ENCODE results near the gene KSR2. TPM values are rescaled to one million over a fixed set of nuclear protein-coding genes. Genes with fewer than 3 reads are reported as not detected.
"Not testable (repeated sequence)": the region's sequence is repeated elsewhere in the genome, so short reads cannot be mapped to it uniquely, and the experiment has no call there.

Gene KSR2
- total RNA-seq, 2 donors from 2014 or later: 1.1 to 2.0 TPM

DNA sequence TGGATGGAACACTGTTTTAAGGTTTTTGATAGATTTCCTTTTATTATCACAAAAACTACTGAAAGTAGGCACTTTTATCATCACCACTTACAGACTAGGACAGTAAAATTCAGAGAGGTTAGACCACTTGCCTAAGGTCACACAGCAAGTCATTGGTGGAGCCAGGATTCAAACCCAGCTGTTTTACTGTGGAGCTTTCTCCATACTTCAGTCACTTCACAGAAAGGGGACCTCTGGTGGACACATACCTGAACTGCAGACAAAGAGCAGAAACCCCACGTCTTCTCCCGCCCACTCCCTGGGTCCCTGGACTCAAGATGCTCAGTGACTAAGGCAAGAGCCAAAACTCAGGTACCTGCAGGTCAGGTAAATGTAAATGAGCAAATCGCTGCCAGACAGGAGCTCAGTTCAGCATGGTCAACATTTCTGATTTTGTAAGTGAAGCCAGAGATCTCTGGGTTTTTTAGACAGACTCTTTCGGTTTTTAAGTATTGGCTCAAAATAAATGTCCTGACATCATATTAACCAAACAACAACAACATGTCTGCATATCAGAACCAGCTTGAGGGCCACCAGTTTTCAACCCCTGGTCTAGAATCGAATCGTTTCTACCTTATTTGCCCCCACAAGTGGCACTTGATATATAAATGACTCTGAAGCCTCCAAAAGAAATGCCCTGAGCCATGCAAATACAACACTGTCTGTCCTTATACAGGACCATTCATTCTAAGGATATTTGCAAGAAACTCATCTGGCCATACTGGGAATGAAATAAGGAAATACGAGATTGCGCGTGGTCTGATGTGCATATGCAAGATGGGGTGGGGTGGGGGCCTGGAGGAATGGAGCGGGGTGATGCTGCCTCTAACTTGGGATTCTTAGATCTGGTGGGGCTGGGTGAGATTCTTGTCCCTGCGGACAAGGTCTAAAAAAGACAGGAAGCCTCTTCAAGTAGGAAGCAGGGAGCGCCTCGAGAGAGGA lies 110.9 kb downstream of the KSR2 start:
- WGBS, 2 experiments (ENCODE audit: insufficient coverage in 1 of 2, insufficient read length in 1 of 2): 72 to 78% methylated on average over 8 to 13 of the region's 13 CpGs
- Mint-ChIP-seq H3K27me3 (ENCODE audit: insufficient read depth) (no peaks in the 10 kb centered on the region), H3K27ac (no peak overlapping the region), H3K9me3 (peaks cover 2% of the 10 kb centered on the region), H3K36me3 (ENCODE audit: low read depth) (no peaks in the 10 kb centered on the region), H3K4me1 (peaks cover 1% of the 10 kb centered on the region), H3K4me3 (no peak overlapping the region)
- no peaks in the 10 kb centered on the region for H3K36me3 ChIP-seq (ENCODE audit: control insufficient read depth, insufficient read depth, low read length)
- peak; percentile 81 for TF ChIP-seq CTCF (conservative IDR thresholded peaks at IDR 0.05)
- H3K4me1 ChIP-seq (ENCODE audit: control insufficient read depth, insufficient read depth, low read length): no peaks in the 10 kb centered on the region
- no peak overlapping the region for H3K9ac ChIP-seq (ENCODE audit: extremely low read depth, low read length, poor library complexity, severe bottlenecking)
- DNase-seq: peak; percentile 96
- no peaks in the 10 kb centered on the region for H3K27me3 ChIP-seq (ENCODE audit: control insufficient read depth, insufficient read depth, low read length, poor library complexity, severe bottlenecking)
- H3K27ac ChIP-seq (ENCODE audit: low read depth, low read length): no peak overlapping the region
- no peaks in the 10 kb centered on the region for H3K9me3 ChIP-seq (ENCODE audit: control insufficient read depth, low read length)
- H3K4me3 ChIP-seq (ENCODE audit: low read length): no peak overlapping the region

- not testable (repeated sequence) for H3K27me3 Mint-ChIP-seq (ENCODE audit: insufficient read depth); H3K27ac Mint-ChIP-seq; H3K4me1 ChIP-seq (ENCODE audit: control insufficient read depth, insufficient read depth, low read length); H3K9ac ChIP-seq (ENCODE audit: extremely low read depth, low read length, poor library complexity, severe bottlenecking); H3K4me3 ChIP-seq (ENCODE audit: low read length); H3K9me3 Mint-ChIP-seq; H3K4me3 Mint-ChIP-seq; DNase-seq; H3K27me3 ChIP-seq (ENCODE audit: control insufficient read depth, insufficient read depth, low read length, poor library complexity, severe bottlenecking); H3K9me3 ChIP-seq (ENCODE audit: control insufficient read depth, low read length); H3K36me3 ChIP-seq (ENCODE audit: control insufficient read depth, insufficient read depth, low read length); H3K27ac ChIP-seq (ENCODE audit: low read depth, low read length); H3K36me3 Mint-ChIP-seq (ENCODE audit: low read depth); H3K4me1 Mint-ChIP-seq
- 82 to 89% methylated on average over 4 of the region's 4 CpGs for WGBS, 2 experiments (ENCODE audit: insufficient coverage in 1 of 2, insufficient read length in 1 of 2)
Observed at GRCh38 chr12:117857139-117857538, 111.7 kb downstream of the KSR2 start.

GRCh38 chr12:117855165-117855564 lies 113.6 kb downstream of the KSR2 start:
- no peak for DNase-seq
- H3K4me3 ChIP-seq (ENCODE audit: low read length): no peak overlapping the region
- H3K27me3 Mint-ChIP-seq (ENCODE audit: insufficient read depth): no peaks in the 10 kb centered on the region
- no peaks in the 10 kb centered on the region for H3K36me3 Mint-ChIP-seq (ENCODE audit: low read depth)
- H3K27me3 ChIP-seq (ENCODE audit: control insufficient read depth, insufficient read depth, low read length, poor library complexity, severe bottlenecking): no peaks in the 10 kb centered on the region
- no peaks in the 10 kb centered on the region for H3K4me1 ChIP-seq (ENCODE audit: control insufficient read depth, insufficient read depth, low read length)
- H3K9me3 Mint-ChIP-seq: no peaks in the 10 kb centered on the region
- no peaks in the 10 kb centered on the region for H3K36me3 ChIP-seq (ENCODE audit: control insufficient read depth, insufficient read depth, low read length)
- TF ChIP-seq CTCF (conservative IDR thresholded peaks at IDR 0.05): no peak
- 89 to 93% methylated on average over 10 to 19 of the region's 19 CpGs for whole genome bisulfite sequencing, 2 experiments (ENCODE audit: insufficient coverage in 1 of 2, insufficient read length in 1 of 2)
- H3K4me3 Mint-ChIP-seq: no peak overlapping the region
- H3K9me3 ChIP-seq (ENCODE audit: control insufficient read depth, low read length): no peaks in the 10 kb centered on the region
- H3K27ac ChIP-seq (ENCODE audit: low read depth, low read length): no peak overlapping the region
- no peak overlapping the region for H3K27ac Mint-ChIP-seq
- peaks cover 2% of the 10 kb centered on the region for H3K4me1 Mint-ChIP-seq
- no peak overlapping the region for H3K9ac ChIP-seq (ENCODE audit: extremely low read depth, low read length, poor library complexity, severe bottlenecking)

Measured in endodermal cell (in vitro differentiated cells).